Activated gamma-delta T cell (primary cell): ENCODE measurements around the gene RPUSD2.

Experiments
- DNase-seq: peaks from one replicate; lab custom pipeline; 2025; lab: John Stamatoyannopoulos, UW

Gene RPUSD2

GRCh38 chr15:40623361-40623760 is 54.3 kb downstream of the RPUSD2 start:
- no peak for DNase-seq
